GM10847 (cell line): ENCODE measurements around the gene MRRF.

ENCODE experiments used
- POLR2A ChIP-seq: IDR thresholded peaks from 2 replicates; pipeline ENCODE4 v1.6.1; 2011; ENCODE audit not compliant: insufficient read length; ENCODE audit errors: extremely low read depth

MRRF gene

GRCh38 chr9:122370869-122371755, 106.4 kb downstream of the MRRF start, which contains the start of gene PTGS1:
Gene PTGS1 (plus strand): TSS chr9:122371024. CDS start chr9:122371085, 61 bp downstream.
- TF ChIP-seq POLR2A, result no peak

DNA sequence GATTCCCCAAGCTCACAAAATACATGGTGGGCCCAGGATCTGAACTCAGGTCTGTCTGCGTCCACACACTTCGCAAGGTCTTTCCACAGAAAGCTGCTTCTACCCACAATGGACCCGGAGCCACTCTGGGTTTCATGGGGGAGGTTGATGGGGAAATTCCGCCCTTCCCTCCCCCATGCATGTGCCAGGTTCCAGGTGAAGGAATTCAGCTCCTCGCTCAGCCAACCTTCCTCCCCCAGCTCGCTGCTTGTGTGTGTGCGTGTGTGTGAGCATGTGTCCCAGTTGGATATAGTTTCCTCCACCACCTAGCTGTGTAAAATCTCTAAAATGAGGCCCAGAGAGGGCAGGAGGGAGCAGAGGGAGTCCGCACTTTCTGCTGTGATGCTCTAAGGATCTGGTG, 107.2 kb downstream of the MRRF start:
- no peak for TF ChIP-seq POLR2A

- TF ChIP-seq POLR2A, result no peak
Observed at GRCh38 chr9:122372856-122373845, 108.5 kb downstream of the MRRF start.

DNA sequence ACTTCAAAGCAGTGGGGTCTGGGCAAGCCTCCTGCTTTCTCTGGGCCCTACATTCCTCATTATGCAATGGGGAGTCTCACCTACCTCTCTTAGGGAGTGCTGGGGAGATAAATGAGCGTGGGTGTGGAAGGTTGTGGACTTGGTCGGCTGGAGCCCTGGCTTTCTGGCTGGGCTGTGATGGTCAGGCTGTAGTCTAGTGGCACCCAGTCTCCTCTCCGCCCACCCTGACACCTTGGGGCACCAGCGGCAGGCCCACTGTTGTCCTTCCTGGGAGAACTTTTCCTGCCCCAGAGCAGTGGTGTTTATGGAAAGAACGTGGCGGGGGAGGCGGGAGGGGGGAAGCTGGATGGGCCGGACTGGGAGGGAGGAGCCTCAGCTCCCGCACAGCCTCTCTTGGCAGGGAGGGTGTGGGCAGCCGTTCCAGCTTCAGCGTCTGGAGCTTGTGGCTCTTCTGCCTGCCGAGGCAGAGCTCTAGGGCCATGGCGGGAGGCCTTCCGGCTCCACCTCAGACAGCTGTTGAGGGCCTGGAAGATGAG, 110.3 kb downstream of the MRRF start:
- no peak for TF ChIP-seq POLR2A

GRCh38 chr9:122376796-122377195, 112.1 kb downstream of the MRRF start:
- no peak for TF ChIP-seq POLR2A

GRCh38 chr9:122377241-122378164, 112.8 kb downstream of the MRRF start:
- TF ChIP-seq POLR2A, result no peak

DNA sequence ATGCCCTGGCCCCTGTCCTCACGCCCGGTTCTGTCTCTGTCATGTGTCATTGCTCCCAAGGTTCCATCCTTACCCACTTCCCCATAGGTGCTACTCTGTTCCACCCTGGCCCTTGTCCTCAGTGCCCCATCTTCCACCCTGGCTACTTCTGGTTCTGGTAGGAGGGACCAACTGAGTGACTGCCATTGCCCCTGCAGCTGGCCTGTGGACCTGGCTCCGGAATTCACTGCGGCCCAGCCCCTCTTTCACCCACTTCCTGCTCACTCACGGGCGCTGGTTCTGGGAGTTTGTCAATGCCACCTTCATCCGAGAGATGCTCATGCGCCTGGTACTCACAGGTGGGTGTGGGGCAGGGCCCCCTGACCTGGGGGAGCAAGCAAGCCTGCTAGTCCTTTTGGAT, 113.6 kb downstream of the MRRF start:
- no peak for TF ChIP-seq POLR2A

DNA sequence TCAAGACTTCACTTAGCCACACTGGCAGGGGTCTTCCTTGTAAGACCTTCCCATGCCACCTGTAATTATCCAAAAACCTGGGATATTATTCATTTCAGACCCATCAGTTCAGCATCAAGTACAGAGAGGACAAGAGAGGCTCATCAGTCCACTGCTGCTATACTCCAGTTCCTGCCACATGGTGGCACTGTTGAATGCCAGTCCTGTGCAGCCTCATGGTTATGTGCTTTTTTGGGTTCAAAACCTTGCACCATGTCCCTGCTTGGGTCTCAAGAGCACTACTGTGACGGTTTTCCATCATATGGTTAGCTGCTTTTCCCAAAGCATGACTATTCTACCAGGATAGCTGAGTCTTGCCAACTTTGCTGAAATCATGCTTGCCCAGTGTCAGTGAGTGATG, 114.7 kb downstream of the MRRF start:
- TF ChIP-seq POLR2A, result no peak

DNA sequence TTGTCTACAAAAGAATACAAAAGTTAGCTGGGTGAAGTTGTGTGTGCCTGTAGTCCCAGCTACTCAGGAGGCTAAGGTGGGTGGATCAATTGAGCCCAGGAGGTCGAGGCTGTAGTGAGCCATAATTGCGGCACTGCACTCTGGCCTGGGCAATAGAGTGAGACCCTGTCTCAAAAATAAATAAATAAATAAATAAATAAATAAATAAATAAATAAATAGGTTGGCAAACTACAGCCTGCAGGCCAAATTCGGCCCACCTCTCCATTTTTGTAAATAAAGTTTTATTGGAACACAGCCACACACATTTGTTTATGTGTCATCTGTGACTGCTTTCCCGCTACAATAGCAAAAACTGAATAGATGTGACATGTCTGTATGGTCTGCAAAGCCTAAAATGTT, 115.6 kb downstream of the MRRF start:
- no peak for TF ChIP-seq POLR2A
